Measurements from ENCODE around the gene HACD1.
"Not testable (repeated sequence)": the region's sequence is repeated elsewhere in the genome, so short reads cannot be mapped to it uniquely, and the experiment has no call there.

The HACD1 gene

DNA sequence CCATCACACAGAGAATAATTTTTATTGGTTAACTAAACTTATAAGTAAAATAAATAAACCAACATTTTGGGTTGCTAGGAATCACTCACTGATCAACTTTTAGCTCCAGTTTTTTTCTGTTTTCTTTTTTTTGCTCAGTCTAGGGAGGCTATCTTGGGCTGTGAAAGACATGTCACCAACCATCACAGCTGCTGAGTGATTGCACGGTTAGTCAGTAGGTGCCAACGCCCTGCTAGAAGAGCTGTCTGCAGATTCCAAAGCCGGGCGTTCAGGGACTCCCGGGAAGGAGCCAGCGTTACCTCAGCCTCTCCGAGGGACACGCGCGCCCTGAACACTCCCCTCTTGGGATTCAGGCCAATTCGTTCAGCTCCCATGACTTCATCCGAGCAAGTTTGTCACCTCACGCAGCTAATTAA, 26.2 kb upstream of the HACD1 start:
- no peak for DNase-seq (ENCODE audit: low read depth)

DNA sequence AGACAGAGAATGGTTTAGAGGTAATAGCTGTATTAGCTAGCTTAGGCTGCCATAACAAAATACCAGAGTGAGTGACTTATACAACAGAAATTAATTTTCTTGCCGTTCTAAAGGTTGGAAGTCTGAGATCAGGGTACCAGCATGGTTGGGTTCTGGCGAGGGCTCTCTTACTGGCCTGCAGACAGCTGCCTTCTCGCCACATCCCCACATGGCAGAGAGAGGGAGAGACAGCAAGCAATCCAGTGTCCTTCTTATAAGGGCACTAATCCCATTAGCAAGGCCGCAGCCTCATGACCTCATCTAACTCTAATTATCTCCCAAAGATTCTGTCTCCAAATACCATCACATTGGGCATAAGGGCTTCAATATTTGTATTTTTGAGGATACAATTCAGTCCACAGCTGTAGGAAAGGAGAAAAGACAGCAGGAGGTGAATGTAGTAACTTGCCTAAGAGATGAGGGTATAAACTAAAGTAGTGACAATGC, 23.2 kb upstream of the HACD1 start:
- DNase-seq (ENCODE audit: low read depth), result no peak

DNA sequence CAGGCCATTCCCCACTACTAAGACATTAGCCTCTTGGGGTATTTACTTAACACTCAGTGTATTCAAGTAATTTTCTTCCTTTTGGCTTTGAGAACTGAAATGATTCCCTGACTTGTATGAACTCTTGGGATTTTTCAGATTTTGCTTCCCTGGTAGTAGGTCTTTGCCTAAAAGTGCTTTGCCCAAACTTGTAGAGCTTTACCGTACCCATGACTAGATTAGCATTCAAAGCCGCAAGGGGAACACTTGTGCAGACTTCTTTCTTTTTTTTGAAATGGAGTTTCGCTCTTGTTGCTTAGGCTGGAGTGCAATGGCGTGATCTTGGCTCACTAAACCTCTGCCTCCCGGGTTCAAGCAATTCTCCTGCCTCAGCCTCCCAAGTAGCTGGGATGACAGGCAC, 20.7 kb upstream of the HACD1 start:
- no peak for DNase-seq (ENCODE audit: low read depth)

- DNase-seq (ENCODE audit: low read depth), result no peak
Measured at GRCh38 chr10:17633353-17633752, 16.2 kb upstream of the HACD1 start.

- not testable (repeated sequence) for DNase-seq (ENCODE audit: low read depth)
Measured at GRCh38 chr10:17632590-17632989, 15.4 kb upstream of the HACD1 start.

DNA sequence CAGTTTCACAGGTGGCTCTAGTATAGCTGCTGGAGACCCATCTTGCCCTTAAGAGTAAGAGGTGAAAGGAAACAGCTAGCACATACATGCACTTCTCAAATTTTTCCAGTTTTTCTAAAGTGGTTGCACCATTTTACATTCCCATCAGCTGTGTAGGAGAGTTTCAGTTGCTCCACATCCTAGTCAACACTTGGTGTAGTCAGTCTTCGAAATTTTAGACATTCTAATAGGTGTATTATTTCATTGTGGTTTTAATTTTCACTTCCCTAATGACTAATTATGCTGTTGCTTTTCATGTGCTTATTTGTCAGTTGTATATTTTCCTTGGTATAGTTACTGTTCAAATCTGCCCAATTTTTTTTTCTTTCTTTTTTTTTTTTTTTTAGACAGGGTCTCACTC, 9.5 kb upstream of the HACD1 start:
- no peak for DNase-seq (ENCODE audit: low read depth)

GRCh38 chr10:17624996-17625395, 7.8 kb upstream of the HACD1 start:
- no peak for DNase-seq (ENCODE audit: low read depth)

DNA sequence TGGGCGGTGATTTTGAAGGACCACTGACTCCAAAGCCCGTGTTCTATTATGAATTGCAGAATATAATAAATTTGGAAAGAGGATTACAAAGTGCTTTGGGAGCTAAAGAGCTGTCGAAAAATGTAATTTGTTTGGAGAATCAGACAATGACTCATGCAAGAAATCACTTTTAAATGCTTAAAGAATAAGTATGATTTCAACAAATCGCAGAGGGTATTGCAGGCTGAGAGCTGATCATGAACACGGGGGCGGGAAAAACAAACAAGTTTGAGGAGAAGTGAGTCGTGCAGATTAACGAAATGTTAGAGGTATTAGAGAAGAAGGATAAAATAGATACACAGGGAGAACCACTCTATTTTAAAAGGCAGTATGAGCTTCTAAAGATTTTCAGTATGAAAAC, 4.9 kb upstream of the HACD1 start:
- DNase-seq (ENCODE audit: low read depth), result no peak

GRCh38 chr10:17616403-17617030, 657 bp downstream of the HACD1 start:
- DNase-seq (ENCODE audit: low read depth), result no peak

DNA sequence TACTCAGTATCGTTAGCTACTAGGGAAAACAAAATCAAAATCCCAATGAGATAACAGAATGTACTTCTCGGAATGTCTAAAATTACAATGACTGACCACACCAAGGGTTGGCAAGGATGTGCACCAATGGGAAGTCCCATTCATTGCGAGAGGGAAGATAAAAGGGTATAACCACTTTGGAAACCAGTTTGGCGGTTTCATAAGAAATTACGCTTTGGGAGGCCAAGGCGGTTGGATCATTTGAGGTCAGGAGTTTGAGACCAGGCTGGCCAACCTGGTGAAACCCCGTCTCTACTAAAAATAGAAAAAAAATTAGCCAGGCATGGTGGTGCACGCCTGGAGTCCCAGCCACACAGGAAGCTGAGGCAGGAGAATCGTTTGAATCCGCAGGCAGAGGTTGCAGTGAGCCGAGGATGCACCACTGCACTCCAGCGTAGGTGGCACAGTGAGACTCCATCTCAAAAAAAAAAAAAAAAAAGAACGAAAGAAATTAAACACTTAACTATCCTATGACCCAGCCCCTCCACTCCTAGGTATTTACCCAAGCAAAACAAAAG, 7.6 kb downstream of the HACD1 start:
- DNase-seq (ENCODE audit: low read depth), result no peak

- DNase-seq (ENCODE audit: low read depth), result no peak
Measured at GRCh38 chr10:17607603-17608332, 9.4 kb downstream of the HACD1 start.

DNA sequence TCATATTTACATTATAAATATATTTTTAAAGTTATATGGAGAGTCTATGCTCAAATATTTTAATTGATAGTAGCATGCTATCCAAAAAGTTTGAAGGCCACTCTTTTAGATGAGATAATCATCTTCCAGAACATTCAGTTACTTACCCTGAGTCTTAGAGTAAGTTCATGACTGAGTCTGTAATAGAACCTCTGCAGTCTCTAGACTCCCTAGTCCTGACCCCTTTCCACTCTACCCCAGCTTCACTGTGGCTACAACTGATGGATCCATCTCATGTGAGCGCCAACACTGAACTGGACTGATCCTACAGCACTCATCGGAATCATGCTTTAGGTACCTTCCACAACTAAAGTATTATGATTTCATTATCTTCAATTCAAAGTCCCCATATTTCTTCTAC, 10.1 kb downstream of the HACD1 start:
- DNase-seq (ENCODE audit: low read depth), result no peak

GRCh38 chr10:17606547-17607040, 10.6 kb downstream of the HACD1 start:
- no peak for DNase-seq (ENCODE audit: low read depth)

DNA sequence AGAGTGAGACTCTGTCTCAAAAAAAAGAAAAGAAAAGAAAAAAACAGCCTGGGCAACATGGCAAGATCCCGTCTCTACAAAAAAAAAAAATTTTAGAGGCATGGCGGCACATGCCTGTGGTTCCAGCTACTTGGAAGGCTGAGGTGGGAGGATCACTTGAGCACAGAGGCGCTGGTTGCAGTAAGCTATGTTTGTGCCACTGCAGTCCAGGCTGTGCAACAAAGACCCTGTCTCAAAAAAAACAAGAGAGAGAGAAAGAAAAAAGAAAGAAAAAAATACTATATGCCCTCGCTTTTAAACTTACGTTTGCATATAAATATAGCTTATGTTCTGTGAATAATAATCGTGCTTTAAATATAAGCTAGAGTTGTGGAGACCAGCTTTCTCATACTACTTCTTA, 11.2 kb downstream of the HACD1 start:
- DNase-seq (ENCODE audit: low read depth), result no peak

GRCh38 chr10:17599089-17599488, 18.1 kb downstream of the HACD1 start:
- no peak for DNase-seq (ENCODE audit: low read depth)

DNA sequence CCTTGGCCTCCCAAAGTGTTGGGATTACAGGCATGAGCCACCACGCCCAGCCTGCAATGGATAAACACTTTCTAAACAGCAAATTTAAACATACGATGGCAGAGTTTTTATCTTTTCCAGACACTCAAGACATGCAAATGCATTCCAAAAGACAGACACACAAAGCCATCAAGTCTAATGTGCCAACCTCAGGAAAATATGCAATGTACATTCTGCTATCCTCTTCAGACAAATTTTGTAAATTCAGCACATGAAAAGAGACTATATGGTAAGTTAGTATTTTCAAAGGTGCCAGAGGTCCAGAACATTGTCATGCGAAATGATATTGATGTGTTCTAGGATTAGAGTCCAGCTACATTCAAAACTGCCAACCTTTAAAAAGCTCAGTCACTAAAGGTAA, 19.8 kb downstream of the HACD1 start:
- DNase-seq (ENCODE audit: low read depth), result no peak

DNA sequence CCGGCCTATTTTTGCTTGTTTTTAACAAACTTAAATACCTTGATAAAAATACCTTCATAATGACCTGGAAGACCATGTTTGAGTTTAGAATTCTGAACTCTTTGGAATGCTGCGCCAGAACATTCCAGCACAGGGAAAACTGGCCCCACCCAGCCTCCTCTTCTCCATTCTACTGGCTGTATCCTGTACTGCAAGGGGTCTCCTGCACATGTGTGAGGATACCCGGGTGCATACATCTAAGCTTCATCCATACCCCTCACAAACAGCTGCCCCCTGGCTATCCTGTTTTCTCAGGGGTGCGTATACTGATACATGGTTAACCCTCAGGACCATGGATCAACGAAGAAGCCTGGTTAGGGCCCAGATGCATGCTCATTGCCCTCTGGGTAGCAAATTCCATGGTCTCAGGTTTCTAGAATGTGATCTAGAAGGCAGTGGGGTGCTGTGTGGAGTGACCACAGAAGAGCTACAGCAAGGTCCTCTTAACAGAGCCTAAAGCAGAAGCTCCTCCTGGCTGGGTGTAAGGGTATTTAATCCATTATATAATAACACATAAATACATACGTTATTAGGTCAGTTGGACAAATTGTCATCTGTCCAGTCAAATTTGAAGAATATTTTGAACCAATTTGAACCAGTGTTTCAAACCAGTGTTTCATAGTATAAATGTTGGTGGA, 26.1 kb downstream of the HACD1 start:
- DNase-seq (ENCODE audit: low read depth), result no peak

DNA sequence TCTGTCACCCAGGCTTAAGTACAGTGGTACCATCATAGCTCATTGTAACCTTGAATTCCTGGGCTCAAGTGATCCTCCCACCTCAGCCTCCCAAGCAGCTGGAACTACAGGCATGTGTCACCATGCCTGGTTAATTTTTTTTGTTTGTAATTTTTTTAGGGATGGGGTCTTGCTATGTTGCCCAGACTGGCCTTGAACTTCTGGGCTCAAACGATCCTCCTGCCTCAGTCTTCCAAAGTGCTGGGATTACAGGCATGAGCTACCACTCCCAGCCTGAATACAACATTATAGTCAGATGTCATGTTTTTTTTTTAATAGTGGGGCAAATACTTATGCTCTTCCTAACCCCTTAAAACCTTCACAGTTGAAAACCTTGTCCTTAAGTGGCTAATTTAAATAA, 27.9 kb downstream of the HACD1 start:
- not testable (repeated sequence) for DNase-seq (ENCODE audit: low read depth)

DNA sequence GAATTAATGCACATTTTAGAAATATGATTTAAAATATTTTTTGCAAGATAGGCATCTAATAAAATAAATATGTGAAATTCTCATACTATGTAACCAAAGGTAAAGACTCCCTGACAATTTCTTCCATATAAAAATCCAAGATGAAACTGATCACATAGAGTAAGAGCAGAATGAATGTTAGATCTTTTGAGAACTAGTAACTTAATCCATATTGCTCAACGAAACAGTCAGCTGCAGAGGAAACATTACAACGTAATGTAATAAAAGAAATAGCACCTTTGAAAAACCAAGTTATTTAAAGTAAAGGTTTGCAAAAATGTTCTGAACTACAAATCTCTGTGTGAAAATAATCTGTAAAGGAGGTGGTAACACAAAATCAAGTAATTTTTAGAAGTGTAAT, 28.8 kb downstream of the HACD1 start:
- no peak for DNase-seq (ENCODE audit: low read depth)

- not testable (repeated sequence) for DNase-seq (ENCODE audit: low read depth)
Measured at GRCh38 chr10:17587321-17587720, 29.9 kb downstream of the HACD1 start.

- no peak for DNase-seq (ENCODE audit: low read depth)
Measured at GRCh38 chr10:17586821-17587234, 30.3 kb downstream of the HACD1 start.

GRCh38 chr10:17585016-17585415, 32.2 kb downstream of the HACD1 start:
- DNase-seq (ENCODE audit: low read depth), result no peak

DNA sequence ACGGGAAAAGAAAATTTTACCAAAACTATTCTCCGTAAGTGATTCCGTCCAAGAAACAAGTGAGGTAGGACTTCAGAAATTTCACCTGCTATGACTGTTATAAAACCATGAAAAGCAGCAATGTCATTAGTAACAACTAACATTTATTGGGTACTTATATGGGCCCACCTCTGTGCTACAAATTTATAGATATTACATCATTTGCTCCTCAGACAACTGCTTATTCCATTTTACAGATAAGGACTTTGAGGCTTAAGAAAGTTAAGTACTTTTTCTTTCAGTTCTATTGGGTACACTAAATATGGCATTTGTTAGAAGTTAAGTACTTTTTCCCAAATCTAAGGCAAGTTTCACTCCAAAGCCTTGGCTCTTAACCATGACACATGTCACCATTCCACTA, 36.3 kb downstream of the HACD1 start:
- no peak for DNase-seq (ENCODE audit: low read depth)

All from non-pigmented ciliary epithelial cell (primary cell).